H1 (cell line): ENCODE results near the gene ILF2. TPM values are rescaled to one million over a fixed set of nuclear protein-coding genes. Genes with fewer than 3 reads are reported as not detected.

Experiments used
- BRCA1 ChIP-seq: IDR thresholded peaks from 2 replicates; pipeline ENCODE4 v1.6.1; 2012; ENCODE audit warnings: low read depth, low read length, improper control_type of control experiment
- CEBPB ChIP-seq: IDR thresholded peaks from 2 replicates; pipeline ENCODE4 v1.6.1; 2012; ENCODE audit warnings: low read depth, low read length
- EZH2 ChIP-seq: fragments of 200-600 bp; sonication (generic); IDR thresholded peaks from 2 replicates; pipeline ENCODE4 v1.7.1; 2012; ENCODE audit warnings: low read depth, mild to moderate bottlenecking, moderate library complexity, low read length, inconsistent platforms; ENCODE audit not compliant: severe bottlenecking
- POU5F1 ChIP-seq: IDR thresholded peaks from 2 replicates; pipeline ENCODE4 v1.6.1; 2011; ENCODE audit warnings: low read depth, mild to moderate bottlenecking, low read length, moderate library complexity
- polyA plus RNA-seq, 7 experiments: library from polyadenylated mRNA; depleted of rRNA in 3 of 7; stranded (reverse) in 5 of 7; unstranded in 2 of 7; fragments of >200 nt in 5 of 7; fragments of 200-250 nt in 2 of 7; gene quantifications; 1 replicate in 5 of 7; 2 replicates in 1 of 7; 4 replicates in 1 of 7; pipeline versions ENCODE4 v1.2.1 to v1.2.3, GENCODE V29; 2011 to 2013; ENCODE audit warnings: missing spikeins in 2 of 7, mixed read lengths in 2 of 7
- total RNA-seq: library from RNA; stranded (reverse); fragmentation: NEBNext Ultra II Directional; extraction: Animal tissue kit (Norgen Biotek cat#: 25700); gene quantifications from 2 replicates; pipeline ENCODE4 v1.2.1, GENCODE V29; 2021

The ILF2 gene
- total and polyA plus RNA-seq, 2 of the 8 experiments (the other 6 are each of a cell fraction or from before 2014, with no cell fraction given): 389 to 474 TPM

DNA sequence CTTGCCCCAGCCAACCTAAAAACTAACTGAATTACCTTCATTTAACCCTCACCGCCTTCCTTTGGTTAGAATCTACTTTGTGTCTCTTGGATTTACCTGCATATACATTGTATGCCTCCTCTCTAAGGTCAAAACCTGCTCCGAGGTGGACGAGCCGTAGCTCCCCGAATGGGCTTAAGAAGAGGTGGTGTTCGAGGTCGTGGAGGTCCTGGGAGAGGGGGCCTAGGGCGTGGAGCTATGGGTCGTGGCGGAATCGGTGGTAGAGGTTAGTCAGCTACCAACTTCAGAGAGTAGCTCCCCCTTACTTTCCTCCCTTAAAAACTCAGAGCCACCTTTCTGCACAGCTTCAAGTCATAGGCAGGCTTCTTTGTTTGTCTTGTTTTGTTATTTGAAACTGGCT lies 27.7 kb downstream of the ILF2 start (continued):
- TF ChIP-seq CEBPB (no peak), BRCA1 (no peak), EZH2 (no peak), POU5F1 (no peak)
